GM12864 (cell line): ENCODE measurements around the gene KIF5A.

Experiments
- DNase-seq: peaks from one replicate; pipeline ENCODE4 v3.0.0-alpha.2; 2011; ENCODE audit warnings: low read depth
- H3K4me3 ChIP-seq: 2 replicates; pipeline ENCODE4 v1.5.1; 2011; ENCODE audit warnings: mild to moderate bottlenecking, low read depth, low read length, control low read depth
- TF ChIP-seq, protein P1 (sequence below): IDR thresholded peaks from 2 replicates; pipeline ENCODE4 v1.5.1; 2011; ENCODE audit warnings: low read depth, mild to moderate bottlenecking, moderate library complexity, low read length, control low read depth, inconsistent platforms; ENCODE audit errors: missing control alignments

KIF5A gene

DNA sequence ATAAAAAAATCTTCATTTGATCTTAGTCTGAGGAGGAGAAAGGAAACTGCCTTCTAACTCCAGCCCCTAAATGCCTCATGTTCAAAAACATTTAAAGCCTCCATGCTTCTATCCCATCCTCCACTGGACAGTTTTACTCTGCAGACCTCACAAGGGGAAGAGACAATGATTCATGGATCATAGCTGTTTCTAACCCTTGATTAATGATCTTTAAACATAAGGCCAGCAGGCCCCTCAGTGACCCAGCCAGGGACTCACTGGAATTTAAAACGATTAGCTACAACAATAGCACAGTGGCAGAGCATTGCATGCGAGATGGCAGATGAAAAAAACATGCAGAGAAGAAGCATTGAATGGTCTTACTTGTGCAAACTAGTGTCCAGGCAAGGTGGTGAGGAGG lies 8.8 kb upstream of the KIF5A start:
- no peak for DNase-seq
- TF ChIP-seq, protein P1, sequence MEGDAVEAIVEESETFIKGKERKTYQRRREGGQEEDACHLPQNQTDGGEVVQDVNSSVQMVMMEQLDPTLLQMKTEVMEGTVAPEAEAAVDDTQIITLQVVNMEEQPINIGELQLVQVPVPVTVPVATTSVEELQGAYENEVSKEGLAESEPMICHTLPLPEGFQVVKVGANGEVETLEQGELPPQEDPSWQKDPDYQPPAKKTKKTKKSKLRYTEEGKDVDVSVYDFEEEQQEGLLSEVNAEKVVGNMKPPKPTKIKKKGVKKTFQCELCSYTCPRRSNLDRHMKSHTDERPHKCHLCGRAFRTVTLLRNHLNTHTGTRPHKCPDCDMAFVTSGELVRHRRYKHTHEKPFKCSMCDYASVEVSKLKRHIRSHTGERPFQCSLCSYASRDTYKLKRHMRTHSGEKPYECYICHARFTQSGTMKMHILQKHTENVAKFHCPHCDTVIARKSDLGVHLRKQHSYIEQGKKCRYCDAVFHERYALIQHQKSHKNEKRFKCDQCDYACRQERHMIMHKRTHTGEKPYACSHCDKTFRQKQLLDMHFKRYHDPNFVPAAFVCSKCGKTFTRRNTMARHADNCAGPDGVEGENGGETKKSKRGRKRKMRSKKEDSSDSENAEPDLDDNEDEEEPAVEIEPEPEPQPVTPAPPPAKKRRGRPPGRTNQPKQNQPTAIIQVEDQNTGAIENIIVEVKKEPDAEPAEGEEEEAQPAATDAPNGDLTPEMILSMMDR, result no peak
- H3K4me3 ChIP-seq, result no peak overlapping the region

- TF ChIP-seq, protein P1, result no peak
- no peak for DNase-seq
- H3K4me3 ChIP-seq, result no peak overlapping the region
These were observed 8.1 kb upstream of the KIF5A start for GRCh38 chr12:57541717-57542116.

DNA sequence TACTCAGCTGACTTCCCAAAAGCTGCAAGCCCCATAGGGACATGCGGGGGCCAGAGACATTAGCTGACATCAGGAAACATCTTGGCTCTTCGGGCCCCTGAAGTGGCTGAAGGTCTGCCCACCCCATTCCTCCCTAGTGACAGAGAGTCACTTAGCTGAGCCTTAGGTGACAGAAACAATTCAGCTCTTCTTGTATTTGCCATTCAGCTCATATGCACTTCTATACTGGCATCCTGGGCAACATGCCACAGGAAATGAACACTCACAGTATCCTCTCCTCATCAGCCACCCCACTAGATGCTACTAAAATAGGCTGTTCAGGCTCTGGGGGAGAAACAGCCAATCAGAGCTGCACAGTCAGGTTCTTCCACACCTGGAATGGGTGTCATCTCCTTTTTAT lies 6.3 kb upstream of the KIF5A start:
- no peak for DNase-seq
- TF ChIP-seq, protein P1, result no peak

DNA sequence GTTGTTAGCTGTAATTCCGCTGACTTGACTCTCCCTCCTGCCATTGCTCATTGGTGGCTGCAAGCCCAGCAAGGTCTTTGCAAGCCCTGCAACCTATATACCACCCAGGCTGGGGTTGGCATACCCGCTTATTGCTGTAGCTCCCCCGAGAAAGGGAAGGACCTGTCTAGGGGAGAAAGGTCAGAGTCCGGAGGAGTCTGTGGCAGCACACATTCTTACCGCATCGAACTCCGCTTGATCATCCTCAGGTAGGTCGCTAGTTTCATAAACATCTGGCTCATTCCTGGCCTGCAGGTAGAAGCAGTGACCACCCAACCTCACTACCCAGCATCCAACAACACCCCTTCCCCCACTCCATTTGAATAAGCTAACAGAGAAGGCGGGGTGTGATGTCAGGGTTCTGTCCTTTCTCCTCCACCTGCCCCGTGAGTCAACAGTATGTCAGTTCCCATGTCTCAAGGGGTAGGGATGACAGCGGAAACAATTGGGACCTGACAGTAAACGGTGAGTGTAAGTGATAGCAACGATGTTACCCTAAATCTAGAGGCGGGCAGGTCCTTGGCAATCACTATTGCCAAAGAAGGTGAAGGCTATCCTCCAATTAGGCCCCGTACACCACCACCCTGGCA lies 3.9 kb upstream of the KIF5A start:
- peak overlapping the region; percentile 67 for H3K4me3 ChIP-seq
- TF ChIP-seq, protein P1, result no peak
- DNase-seq, result no peak

More for the DNA sequence above, 6.3 kb upstream of the KIF5A start:
- H3K4me3 ChIP-seq, result no peak overlapping the region

DNA sequence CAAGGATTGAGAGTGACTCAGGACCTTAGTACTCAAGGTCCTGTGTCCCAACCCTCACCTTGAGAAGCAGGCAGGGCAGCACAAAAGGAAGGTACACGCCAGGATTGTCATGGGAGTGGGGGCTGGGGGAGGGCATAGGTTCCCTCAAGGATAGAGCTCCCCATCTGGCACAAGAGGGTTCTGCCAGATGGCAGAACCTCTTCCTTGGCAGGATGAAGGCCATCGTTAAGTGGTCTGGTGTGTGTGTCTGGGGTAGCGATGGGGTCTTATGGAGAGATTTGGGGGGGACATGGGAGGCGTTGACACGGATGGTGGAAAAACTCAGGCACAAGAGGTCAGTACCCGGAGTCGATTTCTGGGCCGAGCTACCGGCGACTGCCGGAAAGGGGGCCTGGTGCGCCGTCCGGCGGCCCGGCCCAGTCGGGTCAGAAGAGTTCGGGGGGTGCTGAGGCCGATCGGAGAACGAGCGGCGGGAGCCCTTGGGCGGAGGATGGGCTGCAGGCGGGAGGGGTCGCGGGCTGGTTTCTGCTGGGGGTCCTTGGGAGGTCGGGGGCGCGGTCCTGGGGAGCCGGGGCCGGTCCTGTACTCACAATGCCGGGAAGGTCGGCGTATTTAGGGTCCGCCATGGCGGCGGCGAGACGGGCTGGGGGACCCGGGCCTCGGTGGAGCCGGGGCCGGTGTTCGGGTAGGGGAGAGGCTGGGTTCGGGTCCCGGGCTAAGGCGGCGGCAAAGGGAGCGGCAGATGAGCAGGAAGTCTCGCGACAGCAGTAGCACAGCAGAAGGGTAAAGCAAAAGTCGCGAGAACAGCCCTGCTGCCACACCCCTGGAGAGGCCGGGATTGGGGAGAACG lies 3.2 kb upstream of the KIF5A start, which contains the start of gene DCTN2:
Gene DCTN2 (minus strand): TSS at position 755 of the 850 bp plus-strand sequence. CDS start 129 bp downstream, at position 626.
- peak; percentile 93 for DNase-seq
- TF ChIP-seq, protein P1, result peak; percentile 30
- H3K4me3 ChIP-seq, result peak within 1 kb of the TSS; percentile 67

- TF ChIP-seq, protein P1, result no peak
- H3K4me3 ChIP-seq, result no peak overlapping the region; the same call in 1 of the 2 replicates
- DNase-seq, result no peak
These were observed 2.4 kb upstream of the KIF5A start for GRCh38 chr12:57547288-57548012.
